IPS DF 6.9 (cell line): ENCODE data around the gene RNF19B.

ENCODE experiments used
- DNase-seq: peaks from one replicate; pipeline ENCODE4 v3.0.0-alpha.2; 2013; ENCODE audit warnings: low read depth, low spot score
- H3K27ac ChIP-seq: one replicate; pipeline ENCODE4 v1.5.1; 2013; ENCODE audit warnings: low read length, control low read depth
- H3K27me3 ChIP-seq: 2 replicates; pipeline ENCODE4 v1.6.1; 2013; ENCODE audit warnings: mild to moderate bottlenecking, low read length; ENCODE audit not compliant: control insufficient read depth, insufficient read depth
- H3K36me3 ChIP-seq: 2 replicates; pipeline ENCODE4 v1.6.1; 2013; ENCODE audit warnings: low read length; ENCODE audit not compliant: control insufficient read depth, insufficient read depth
- H3K4me1 ChIP-seq: 2 replicates; pipeline ENCODE4 v1.6.1; 2013; ENCODE audit warnings: low read length; ENCODE audit not compliant: control insufficient read depth, insufficient read depth
- H3K4me3 ChIP-seq: 2 replicates; pipeline ENCODE4 v1.5.1; 2013; ENCODE audit warnings: mild to moderate bottlenecking, low read length
- H3K9me3 ChIP-seq: 2 replicates; pipeline ENCODE4 v1.6.1; 2013; ENCODE audit warnings: low read length, inconsistent platforms; ENCODE audit not compliant: control insufficient read depth, insufficient read depth
- WGBS: extraction: QIAGEN DNeasy Blood & Tissue Kit; methylation state at CpG from one replicate; pipeline ENCODE4 v1.1.7; 2013; ENCODE audit warnings: mixed read lengths, missing lambda C conversion rate; ENCODE audit not compliant: insufficient read length, insufficient coverage; 5-methylcytosine and 5-hydroxymethylcytosine counted together

Gene RNF19B

GRCh38 chr1:32888677-32889420, 75.8 kb downstream of the RNF19B start:
- H3K27me3 ChIP-seq = no peaks in the 10 kb centered on the region; the same call in 1 of the 2 replicates
- peaks cover 7% of the 10 kb centered on the region for H3K4me1 ChIP-seq
- DNase-seq = no peak

GRCh38 chr1:32888134-32888533, 76.5 kb downstream of the RNF19B start:
- no CpG with 5 or more reads among the region's 3 CpGs for WGBS
- Histone ChIP-seq H3K27me3 (no peaks in the 10 kb centered on the region; the same call in 1 of the 2 replicates), H3K4me1 (peaks cover 7% of the 10 kb centered on the region), H3K27ac (no peak overlapping the region), H3K9me3 (no peaks in the 10 kb centered on the region), H3K36me3 (no peaks in the 10 kb centered on the region), H3K4me3 (no peak overlapping the region)
- no peak for DNase-seq

More at GRCh38 chr1:32888677-32889420, 75.8 kb downstream of the RNF19B start:
- no peak overlapping the region for H3K4me3 ChIP-seq
- no CpG with 5 or more reads among the region's 24 CpGs for WGBS
- no peaks in the 10 kb centered on the region for H3K9me3 ChIP-seq
- H3K27ac ChIP-seq = no peak overlapping the region
- H3K36me3 ChIP-seq = no peaks in the 10 kb centered on the region

- H3K36me3 ChIP-seq = no peaks in the 10 kb centered on the region
- WGBS = no CpG with 5 or more reads among the region's 12 CpGs
- H3K4me3 ChIP-seq = no peak overlapping the region
- no peak overlapping the region for H3K27ac ChIP-seq
- H3K27me3 ChIP-seq = no peaks in the 10 kb centered on the region; the same call in 1 of the 2 replicates
- DNase-seq = no peak
- no peaks in the 10 kb centered on the region for H3K9me3 ChIP-seq
- peaks cover 6% of the 10 kb centered on the region for H3K4me1 ChIP-seq
Measured at GRCh38 chr1:32887623-32888022, 77.0 kb downstream of the RNF19B start.

GRCh38 chr1:32886828-32887414, 77.7 kb downstream of the RNF19B start:
- no CpG with 5 or more reads among the region's 19 CpGs for WGBS

More at GRCh38 chr1:32886828-32887414, 77.7 kb downstream of the RNF19B start:
- Histone ChIP-seq H3K36me3 (no peaks in the 10 kb centered on the region), H3K4me1 (peaks cover 3% of the 10 kb centered on the region; the same call in 1 of the 2 replicates), H3K4me3 (no peak overlapping the region), H3K27ac (no peak overlapping the region), H3K27me3 (no peaks in the 10 kb centered on the region; the same call in 1 of the 2 replicates), H3K9me3 (no peaks in the 10 kb centered on the region)
- no peak for DNase-seq
